ACHN (cell line): ENCODE results near the gene KANSL2.
"Not testable (repeated sequence)": the region's sequence is repeated elsewhere in the genome, so short reads cannot be mapped to it uniquely, and the experiment has no call there.

ENCODE experiments used
- DNase-seq: peaks from one replicate; pipeline ENCODE4 v3.0.0-alpha.2; 2015
- in situ Hi-C: cut with HindIII; loops from 2 replicates; pipeline ENCODE4 v1.10.0; 2017; ENCODE audit warnings: low sequenced_read_pairs, low pct_ligation_motif_present, low pct_unique_long_range_greater_than_20kb

KANSL2 gene

GRCh38 chr12:48686615-48687334, 4.7 kb upstream of the KANSL2 start:
- in situ Hi-C loops: no loop called here
- no peak for DNase-seq

- DNase-seq: no peak
- in situ Hi-C loops: no loop called here
Measured at GRCh38 chr12:48686037-48686595, 4.1 kb upstream of the KANSL2 start.

- in situ Hi-C loops: no loop called here
Measured at GRCh38 chr12:48683534-48683933, 1.5 kb upstream of the KANSL2 start.

GRCh38 chr12:48682927-48683326, 889 bp upstream of the KANSL2 start:
- no peak for DNase-seq
- in situ Hi-C loops: no loop called here

More at GRCh38 chr12:48683534-48683933, 1.5 kb upstream of the KANSL2 start:
- DNase-seq: no peak

GRCh38 chr12:48682533-48682905, 481 bp upstream of the KANSL2 start:
- DNase-seq, in situ Hi-C loops: not testable (repeated sequence)

- DNase-seq: no peak
- in situ Hi-C loops: no loop called here
Measured at GRCh38 chr12:48681399-48681709, 684 bp downstream of the KANSL2 start.

- in situ Hi-C loops: no loop called here
- DNase-seq: no peak
Measured at GRCh38 chr12:48680861-48681260, 1.2 kb downstream of the KANSL2 start.

GRCh38 chr12:48678551-48679185, 3.4 kb downstream of the KANSL2 start:
- DNase-seq: no peak
- in situ Hi-C loops: no loop called here

- no peak for DNase-seq
Measured at GRCh38 chr12:48671231-48671856, 10.7 kb downstream of the KANSL2 start.

GRCh38 chr12:48668996-48669395, 13.0 kb downstream of the KANSL2 start:
- in situ Hi-C loops: no loop called here
- DNase-seq: no peak

More at GRCh38 chr12:48671231-48671856, 10.7 kb downstream of the KANSL2 start:
- in situ Hi-C loops: no loop called here

GRCh38 chr12:48659863-48660262, 22.2 kb downstream of the KANSL2 start:
- no peak for DNase-seq
- in situ Hi-C loops: no loop called here

- in situ Hi-C loops: no loop called here
- no peak for DNase-seq
Measured at GRCh38 chr12:48651681-48652080, 30.4 kb downstream of the KANSL2 start.

GRCh38 chr12:48645354-48645753, 36.7 kb downstream of the KANSL2 start:
- DNase-seq, in situ Hi-C loops: not testable (repeated sequence)

- in situ Hi-C loops: no loop called here
- no peak for DNase-seq
Measured at GRCh38 chr12:48643011-48643410, 39.0 kb downstream of the KANSL2 start.

- in situ Hi-C loops, DNase-seq: not testable (repeated sequence)
Measured at GRCh38 chr12:48641752-48642555, 40.1 kb downstream of the KANSL2 start.

- in situ Hi-C loops: no loop called here
- DNase-seq: no peak
Measured at GRCh38 chr12:48640854-48641253, 41.2 kb downstream of the KANSL2 start.

GRCh38 chr12:48640428-48640827, 41.6 kb downstream of the KANSL2 start:
- in situ Hi-C loops: no loop called here
- DNase-seq: no peak

- DNase-seq: no peak
- in situ Hi-C loops: no loop called here
Measured at GRCh38 chr12:48631071-48631470, 51.0 kb downstream of the KANSL2 start.

- DNase-seq: no peak
- in situ Hi-C loops: no loop called here
Measured at GRCh38 chr12:48630346-48630745, 51.7 kb downstream of the KANSL2 start.
